Hematopoietic multipotent progenitor cell treated with erythropoietin and hydrocortisone succinate and interleukin-3 and kit ligand, for 8 days (in vitro differentiated cells): ENCODE results near the gene GON4L.
A peak's percentile ranks its signal among the peaks of the same experiment; 100 is the strongest.
"Not testable (repeated sequence)": the region's sequence is repeated elsewhere in the genome, so short reads cannot be mapped to it uniquely, and the experiment has no call there.

ENCODE experiments used
- DNase-seq: peaks from one replicate; pipeline ENCODE4 v3.0.0-alpha.2; 2015

Gene GON4L

GRCh38 chr1:155745284-155746228 lies 111.5 kb downstream of the GON4L start:
- peak; percentile 98 for DNase-seq

- no peak for DNase-seq
These were observed 112.2 kb downstream of the GON4L start for GRCh38 chr1:155744711-155745283.

GRCh38 chr1:155741908-155742307 lies 115.1 kb downstream of the GON4L start:
- no peak for DNase-seq

DNA sequence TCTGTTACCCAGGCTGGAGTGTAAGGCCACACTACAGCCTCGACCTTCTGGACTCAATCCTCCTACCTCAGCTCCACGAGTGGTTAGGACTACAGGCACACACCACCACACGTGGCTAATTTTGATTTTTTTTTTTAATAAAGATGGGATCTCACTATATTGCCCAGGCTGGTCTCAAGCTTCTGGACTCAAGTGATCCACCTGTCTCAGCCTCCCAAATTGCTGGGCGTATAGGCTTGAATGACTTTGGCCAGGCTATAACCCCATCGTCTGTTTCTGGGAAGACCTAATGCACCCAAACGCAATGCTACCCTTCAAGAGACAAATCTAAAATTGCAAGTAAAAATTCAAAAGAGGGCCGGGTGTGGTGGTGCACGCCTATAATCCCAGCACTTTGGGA lies 116.0 kb downstream of the GON4L start:
- no peak for DNase-seq

GRCh38 chr1:155729031-155729898 lies 127.7 kb downstream of the GON4L start:
- peak; percentile 81 for DNase-seq

- DNase-seq, result no peak
These were observed 131.9 kb downstream of the GON4L start for GRCh38 chr1:155725142-155725541.

GRCh38 chr1:155719703-155720102 lies 137.3 kb downstream of the GON4L start:
- DNase-seq, result no peak

- DNase-seq, result not testable (repeated sequence)
These were observed 138.4 kb downstream of the GON4L start for GRCh38 chr1:155718524-155719115.

- DNase-seq, result no peak
These were observed 140.0 kb downstream of the GON4L start for GRCh38 chr1:155717041-155717440.

GRCh38 chr1:155715777-155716176 lies 141.2 kb downstream of the GON4L start:
- no peak for DNase-seq

DNA sequence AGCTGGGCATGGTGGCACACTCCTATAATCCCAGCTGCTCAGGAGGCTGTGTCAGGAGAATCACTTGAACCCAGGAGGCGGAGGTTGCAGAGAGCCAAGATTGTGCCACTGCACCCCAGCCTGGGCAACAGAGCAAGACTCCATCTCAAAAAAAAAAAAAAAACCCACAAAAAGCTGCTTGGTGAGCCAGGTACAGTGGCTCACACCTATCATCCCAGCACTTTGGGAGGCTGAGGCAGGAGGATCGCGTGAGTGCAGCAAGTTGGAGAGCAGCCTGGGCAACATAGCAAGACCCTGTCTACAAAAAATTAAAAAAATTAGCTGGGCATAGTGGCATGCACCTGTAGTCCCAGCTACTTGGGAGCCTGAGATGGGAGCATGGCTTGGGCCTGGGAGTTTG lies 142.0 kb downstream of the GON4L start:
- not testable (repeated sequence) for DNase-seq

- DNase-seq, result no peak
These were observed 143.9 kb downstream of the GON4L start for GRCh38 chr1:155713075-155713474.

GRCh38 chr1:155712636-155713035 lies 144.4 kb downstream of the GON4L start:
- peak; percentile 39 for DNase-seq

- not testable (repeated sequence) for DNase-seq
These were observed 145.6 kb downstream of the GON4L start for GRCh38 chr1:155711457-155711856.

GRCh38 chr1:155709391-155709790 lies 147.6 kb downstream of the GON4L start:
- no peak for DNase-seq

DNA sequence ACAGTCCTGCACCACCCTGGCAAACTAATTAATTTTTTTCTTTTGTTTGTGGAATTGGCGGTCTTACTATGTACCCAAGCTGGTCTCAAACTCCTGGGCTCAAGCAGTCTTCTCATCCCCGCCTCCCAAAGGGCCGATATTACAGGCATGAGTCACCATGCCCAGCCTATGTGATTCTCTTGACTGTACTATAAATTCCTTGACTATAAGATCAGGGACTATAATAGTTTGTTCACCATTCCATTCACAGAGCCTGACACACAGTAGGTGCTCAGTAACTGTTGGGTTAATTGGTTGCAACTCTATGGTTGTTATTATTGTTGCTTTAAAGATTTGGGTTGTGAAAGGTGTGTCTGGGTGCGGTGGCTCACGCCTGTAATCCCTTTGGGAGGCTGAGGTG lies 150.9 kb downstream of the GON4L start:
- no peak for DNase-seq

- DNase-seq, result not testable (repeated sequence)
These were observed 152.6 kb downstream of the GON4L start for GRCh38 chr1:155704414-155704813.

DNA sequence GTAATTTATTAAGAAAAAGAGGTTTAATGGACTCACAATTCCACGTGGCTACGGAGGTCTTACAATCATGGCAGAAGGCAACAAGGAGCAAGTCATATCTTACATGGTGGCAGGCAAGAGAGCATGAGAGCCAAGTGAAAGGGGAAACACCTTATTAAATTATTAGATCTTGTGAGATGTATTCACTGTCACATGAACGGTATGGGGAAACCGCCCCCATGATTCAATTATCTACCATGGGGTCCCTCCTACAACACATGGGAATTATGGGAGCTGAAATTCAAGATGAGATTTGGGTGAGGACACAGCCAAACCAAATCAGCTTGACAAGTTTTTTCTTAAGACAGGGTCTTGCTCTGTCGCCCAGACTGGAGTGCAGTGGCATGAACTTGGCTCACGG lies 153.8 kb downstream of the GON4L start:
- DNase-seq, result no peak

- not testable (repeated sequence) for DNase-seq
These were observed 155.3 kb downstream of the GON4L start for GRCh38 chr1:155701675-155702074.
